OCI-LY3 (cell line): Measurements from ENCODE around the gene EVA1A.

Experiments
- EZH2phosphoT487 ChIP-seq: fragments of 200-600 bp; shearing (Covaris generic); IDR thresholded peaks from 2 replicates; pipeline ENCODE4 v1.6.1; 2018; ENCODE audit warnings: antibody characterized with exemption, mixed run types, low read depth
- TF ChIP-seq, protein P1 (sequence below): fragments of 200-600, 300-600 bp; sonication (generic); IDR thresholded peaks from 2 replicates; pipeline ENCODE4 v1.5.1; 2014; ENCODE audit warnings: antibody characterized with exemption, low read length, low read depth

- TF ChIP-seq, protein P1, sequence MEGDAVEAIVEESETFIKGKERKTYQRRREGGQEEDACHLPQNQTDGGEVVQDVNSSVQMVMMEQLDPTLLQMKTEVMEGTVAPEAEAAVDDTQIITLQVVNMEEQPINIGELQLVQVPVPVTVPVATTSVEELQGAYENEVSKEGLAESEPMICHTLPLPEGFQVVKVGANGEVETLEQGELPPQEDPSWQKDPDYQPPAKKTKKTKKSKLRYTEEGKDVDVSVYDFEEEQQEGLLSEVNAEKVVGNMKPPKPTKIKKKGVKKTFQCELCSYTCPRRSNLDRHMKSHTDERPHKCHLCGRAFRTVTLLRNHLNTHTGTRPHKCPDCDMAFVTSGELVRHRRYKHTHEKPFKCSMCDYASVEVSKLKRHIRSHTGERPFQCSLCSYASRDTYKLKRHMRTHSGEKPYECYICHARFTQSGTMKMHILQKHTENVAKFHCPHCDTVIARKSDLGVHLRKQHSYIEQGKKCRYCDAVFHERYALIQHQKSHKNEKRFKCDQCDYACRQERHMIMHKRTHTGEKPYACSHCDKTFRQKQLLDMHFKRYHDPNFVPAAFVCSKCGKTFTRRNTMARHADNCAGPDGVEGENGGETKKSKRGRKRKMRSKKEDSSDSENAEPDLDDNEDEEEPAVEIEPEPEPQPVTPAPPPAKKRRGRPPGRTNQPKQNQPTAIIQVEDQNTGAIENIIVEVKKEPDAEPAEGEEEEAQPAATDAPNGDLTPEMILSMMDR: no peak
- TF ChIP-seq EZH2phosphoT487: no peak
Observed at GRCh38 chr2:75489721-75490120, 71.0 kb downstream of the EVA1A start.
